ENCODE data around the gene PBXIP1. TPM values are rescaled to one million over a fixed set of nuclear protein-coding genes. Genes with fewer than 3 reads are reported as not detected.
A peak's percentile ranks its signal among the peaks of the same experiment; 100 is the strongest.

PBXIP1 gene
- total RNA-seq (100 to 1,000 TPM in 2 of 4 donors, 10 to 100 TPM in 2; 76.5 to 149 (median 104) TPM), polyA plus RNA-seq (10 to 100 TPM; 13.6 to 79.6 (median 54.8) TPM)
- long read RNA-seq, donor 1, transcript PBXIP1-202 (11 exons, 3,212 nt) = major isoform, 119 of 176 reads
- long read RNA-seq, donor 1, partial matches to known transcripts = 31 of 176 reads
- long read RNA-seq, donor 1, other reads (novel, unspliced or antisense) = 26 of 176 reads
- long read RNA-seq, donor 2, transcript PBXIP1-202 (11 exons, 3,212 nt) = major isoform, 82 of 142 reads
- long read RNA-seq, donor 2, partial matches to known transcripts = 45 of 142 reads
- long read RNA-seq, donor 2, other reads (novel, unspliced or antisense) = 15 of 142 reads

GRCh38 chr1:154955718-154956543 is at the start of gene PBXIP1:
Gene PBXIP1 (minus strand): TSS chr1:154956099. CDS start chr1:154953721, 2,378 bp downstream.
- WGBS, 3 donors = 0 to 1% (median 1%) methylated on average over 18 of the region's 18 CpGs
- Histone ChIP-seq H3K27me3 (ENCODE audit: insufficient read depth in 3 of 3, low read length in 2 of 3) (no peaks in the 10 kb centered on the region), H3K9me3 (no peaks in the 10 kb centered on the region), H3K27ac (peak within 1 kb of the TSS; percentile 88), H3K4me1 (peaks cover 54% of the 10 kb centered on the region), H3K4me3 (peak within 1 kb of the TSS; percentile 71), H3K36me3 (ENCODE audit: insufficient read depth in 1 of 2, low read depth in 1 of 2) (peaks cover 0 to 25% of the 10 kb centered on the region in 2 donors)
- DNase-seq (peak; percentile 54 to 75), ATAC-seq (peak; percentile 87 to 91 (median 88))
- intact Hi-C loops (cut with DNase I) = loop anchor here in 1 of 2 donors (1.0 kb wide), 1 partner anchor 43 kb away; no protein-coding TSS in a partner anchor
- no peak for TF ChIP-seq CTCF (IDR thresholded peaks at IDR 0.05)

DNA sequence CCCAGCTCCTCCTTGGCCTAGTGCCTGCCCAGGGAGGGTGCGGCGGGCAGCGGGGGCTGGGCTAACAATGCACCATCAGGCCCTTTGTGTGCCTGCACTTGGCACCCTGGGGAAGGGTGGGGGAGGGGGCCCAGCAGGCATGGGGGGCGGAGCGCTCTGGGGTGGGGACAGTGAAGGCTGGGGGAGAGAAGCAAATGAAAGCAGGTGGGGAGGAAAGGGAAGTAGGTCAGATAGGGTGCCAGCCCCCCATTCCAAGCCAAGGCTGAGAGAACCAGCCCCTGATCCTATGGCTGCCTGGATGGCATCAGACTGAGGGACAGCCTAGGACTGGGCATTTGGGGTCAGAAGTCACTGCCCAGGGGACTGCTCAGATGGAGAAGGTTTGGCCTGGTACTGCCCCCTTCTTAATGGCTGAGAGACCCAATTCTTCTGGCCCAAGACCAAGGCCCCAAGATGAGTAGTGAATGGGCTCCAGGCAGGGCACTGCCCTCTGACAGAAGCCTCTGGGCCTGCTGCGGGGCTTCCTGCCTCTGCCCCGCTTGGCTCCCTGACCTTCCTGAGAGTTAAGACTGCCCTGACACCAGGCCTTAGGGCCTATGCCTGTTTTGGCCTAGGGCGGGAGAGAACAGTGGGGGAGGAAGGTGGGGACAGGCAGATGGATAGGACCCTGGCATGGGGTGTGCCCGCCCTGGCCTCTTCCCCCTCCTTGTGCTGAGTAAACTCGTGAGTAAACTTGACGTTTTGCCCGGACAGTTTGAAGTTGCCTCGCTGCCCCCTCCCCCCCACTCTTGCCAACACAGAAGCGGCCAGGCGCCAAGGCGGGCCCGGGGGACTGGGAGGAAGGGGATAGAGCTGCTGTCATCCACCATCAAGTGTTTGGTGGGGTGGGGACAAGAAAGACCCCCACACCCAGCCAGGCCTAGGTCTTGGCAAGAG is 49.4 kb upstream of the PBXIP1 start:
- peak overlapping the region; percentile 78 for H3K4me3 ChIP-seq
- no peak for TF ChIP-seq CTCF (IDR thresholded peaks at IDR 0.05)
- DNase-seq (peak; percentile 76 to 87), ATAC-seq (peak; percentile 4 to 29 (median 18))
- no peaks in the 10 kb centered on the region for H3K36me3 ChIP-seq (ENCODE audit: insufficient read depth in 1 of 2, low read depth in 1 of 2)
- intact Hi-C loops (cut with DNase I) = no loop called here
- H3K9me3 ChIP-seq = no peaks in the 10 kb centered on the region
- no peaks in the 10 kb centered on the region for H3K27me3 ChIP-seq (ENCODE audit: insufficient read depth in 3 of 3, low read length in 2 of 3)
- WGBS, 3 donors = 31 to 33% (median 32%) methylated on average over 14 to 17 of the region's 17 CpGs
- H3K4me1 ChIP-seq = peaks cover 51% of the 10 kb centered on the region
- H3K27ac ChIP-seq = peak overlapping the region; percentile 94

DNA sequence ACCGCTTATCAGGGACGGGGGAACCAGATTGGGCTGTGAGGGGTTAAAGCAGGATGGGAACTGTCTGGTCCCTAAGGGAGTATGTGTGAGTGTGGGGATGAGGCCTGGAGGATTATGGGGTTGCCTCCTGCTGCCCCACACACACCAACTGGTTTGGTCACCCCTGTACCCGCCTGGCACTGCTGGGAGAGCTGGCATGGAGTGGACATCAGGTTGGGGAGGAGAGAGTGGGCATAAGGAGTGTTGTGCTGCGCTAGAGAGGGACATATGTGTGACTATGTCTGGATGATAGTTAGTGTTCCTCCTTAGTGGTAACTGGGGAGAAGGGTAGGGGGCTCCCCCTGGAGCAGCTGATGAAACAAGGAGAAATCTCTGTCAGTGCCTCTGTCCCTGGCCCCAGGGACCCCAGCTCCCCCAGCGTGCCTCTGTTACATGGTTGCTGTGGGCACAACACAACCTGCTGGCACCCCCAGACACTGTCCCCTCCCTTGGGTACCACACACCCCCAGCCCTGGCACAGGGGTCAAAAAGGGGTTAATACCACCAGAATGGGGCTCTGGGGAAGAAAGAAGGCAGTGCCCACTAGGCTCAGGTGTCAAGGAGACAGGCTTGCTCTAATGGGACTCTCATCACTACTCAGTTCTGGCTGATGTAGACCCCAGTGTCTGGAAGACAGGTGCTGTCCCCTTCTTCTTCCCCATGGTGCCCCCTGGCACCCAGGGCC is 48.6 kb upstream of the PBXIP1 start:
- no peak for ATAC-seq
- Histone ChIP-seq H3K27me3 (ENCODE audit: insufficient read depth in 3 of 3, low read length in 2 of 3) (no peaks in the 10 kb centered on the region), H3K27ac (peak overlapping the region; percentile 94), H3K9me3 (no peaks in the 10 kb centered on the region), H3K36me3 (ENCODE audit: insufficient read depth in 1 of 2, low read depth in 1 of 2) (no peaks in the 10 kb centered on the region), H3K4me3 (peak overlapping the region; percentile 78), H3K4me1 (peaks cover 57% of the 10 kb centered on the region)
- intact Hi-C loops (cut with DNase I) = loop anchor here in 1 of 2 donors (5.0 kb wide), 1 partner anchor 42 kb away; the partner anchor contains the start of gene PYGO2
- no peak for TF ChIP-seq CTCF (IDR thresholded peaks at IDR 0.05)
- no peak for DNase-seq
- WGBS, 3 donors = 23 to 43% (median 26%) methylated on average over 5 of the region's 5 CpGs
